ENCODE measurements around the gene GREB1. TPM values are rescaled to one million over a fixed set of nuclear protein-coding genes. Genes with fewer than 3 reads are reported as not detected.

GREB1 gene
- total RNA-seq, 2 experiments from 2014 or later: 0.91 to 1.4 TPM

DNA sequence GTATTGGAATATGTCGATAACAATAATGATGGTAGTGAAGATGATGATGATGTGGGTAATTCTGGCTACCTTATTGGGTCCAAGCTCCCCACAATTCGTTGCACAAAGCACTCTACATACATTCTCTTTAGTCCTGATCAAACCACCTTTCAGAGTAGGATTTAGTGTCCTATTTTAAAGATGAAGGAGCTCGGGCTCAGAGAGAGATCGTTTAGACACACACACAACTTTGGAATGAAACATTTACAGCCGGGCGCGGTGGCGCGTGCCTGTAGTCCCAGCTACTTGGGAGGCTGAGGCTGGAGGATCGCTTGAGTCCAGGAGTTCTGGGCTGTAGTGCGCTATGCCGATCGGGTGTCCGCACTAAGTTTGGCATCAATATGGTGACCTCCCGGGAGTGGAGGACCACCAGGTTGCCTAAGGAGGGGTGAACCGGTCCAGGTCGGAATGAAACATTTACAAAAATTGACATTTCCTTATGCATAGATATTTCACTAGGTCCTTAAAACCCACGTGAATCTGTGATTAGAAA lies 50.7 kb downstream of the GREB1 start:
- Mint-ChIP-seq H3K36me3 (no peaks in the 10 kb centered on the region), H3K4me1 (peaks cover 7% of the 10 kb centered on the region), H3K9me3 (ENCODE audit: low read depth) (no peaks in the 10 kb centered on the region), H3K27me3 (peaks cover 6% of the 10 kb centered on the region), H3K4me3 (no peak overlapping the region), H3K27ac (no peak overlapping the region)
- ATAC-seq: no peak
- CTCF ChIA-PET: interaction anchor here (0.9 to 10.4 kb wide), 25 partner anchors 9 to 752 kb away, joined by 3 to 186 read pairs (median 5); partner anchors contain the start of genes E2F6, GREB1 and ROCK2
- no peak for DNase-seq

DNA sequence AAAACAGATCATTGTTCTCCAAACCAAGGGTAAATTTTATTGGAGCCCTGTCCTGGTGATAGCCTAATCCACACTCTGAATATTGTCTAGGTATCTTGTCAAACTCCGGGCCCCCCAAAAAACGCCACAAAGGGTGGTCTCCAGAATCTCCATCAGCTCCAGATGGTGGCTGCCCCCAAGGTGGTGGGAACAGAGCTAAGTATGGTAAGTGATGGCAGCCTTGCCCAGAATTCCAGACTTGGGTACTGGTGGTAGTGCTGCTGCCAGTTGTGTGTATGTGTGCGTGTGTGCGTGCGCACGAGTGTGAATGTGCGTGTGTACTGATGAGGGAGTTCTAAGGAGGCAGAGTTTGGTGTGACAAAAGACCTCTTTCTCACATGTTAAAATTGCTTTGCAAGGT lies 51.2 kb downstream of the GREB1 start:
- Mint-ChIP-seq H3K27ac (no peak overlapping the region), H3K9me3 (ENCODE audit: low read depth) (no peaks in the 10 kb centered on the region), H3K27me3 (peaks cover 6% of the 10 kb centered on the region), H3K4me1 (peaks cover 7% of the 10 kb centered on the region), H3K36me3 (no peaks in the 10 kb centered on the region), H3K4me3 (no peak overlapping the region)
- ATAC-seq (no peak), DNase-seq (no peak)
- CTCF ChIA-PET: interaction anchor here (0.9 to 10.4 kb wide), 16 partner anchors 8 to 753 kb away, joined by 3 to 186 read pairs (median 6); partner anchors contain the start of gene E2F6

DNA sequence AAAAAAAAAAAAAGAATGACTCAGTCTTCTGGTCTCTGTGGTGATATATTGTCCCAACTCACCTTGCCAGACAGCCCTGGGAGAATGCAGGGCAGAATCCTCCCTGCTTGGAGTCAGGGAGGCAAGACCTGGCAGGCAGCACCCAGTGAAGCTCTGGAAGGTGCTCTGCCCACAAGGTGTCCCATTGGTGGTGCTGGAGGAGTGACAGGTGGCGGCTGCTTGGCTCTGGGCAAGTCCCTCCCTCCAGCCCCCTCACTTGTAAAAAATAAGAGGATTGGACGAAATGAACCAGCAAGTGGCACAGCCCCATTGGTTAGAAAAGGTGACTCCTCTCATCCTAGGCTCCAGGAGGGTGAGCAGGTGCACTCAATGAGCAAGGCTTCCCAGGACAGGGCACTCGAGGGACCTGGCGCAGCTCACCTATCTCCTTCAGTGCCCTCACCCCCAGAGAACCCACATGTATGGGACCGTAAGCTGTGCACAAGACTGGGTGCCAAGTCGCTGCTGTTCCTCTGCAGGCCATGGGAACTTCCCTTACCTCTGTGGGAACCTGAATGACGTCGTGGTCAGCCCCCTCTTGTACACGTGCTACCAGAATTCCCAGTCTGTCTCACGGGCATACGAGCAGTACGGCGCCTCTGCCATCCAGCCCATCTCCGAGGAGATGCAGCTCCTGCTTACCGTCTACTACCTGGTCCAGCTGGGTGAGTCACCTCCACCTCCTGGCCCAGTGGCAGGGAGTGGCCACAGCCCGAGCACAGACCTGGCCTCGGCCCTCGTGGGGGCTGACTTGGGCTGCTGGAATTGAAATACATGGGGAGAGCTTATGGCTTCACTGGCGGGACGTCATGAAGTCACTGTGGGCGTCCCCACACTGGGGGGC lies 54.6 kb downstream of the GREB1 start:
- CTCF ChIA-PET: interaction anchor here (7.1 to 10.4 kb wide), 2 partner anchors 107 to 456 kb away, joined by 118 to 186 read pairs; a partner anchor contains a TSS

DNA sequence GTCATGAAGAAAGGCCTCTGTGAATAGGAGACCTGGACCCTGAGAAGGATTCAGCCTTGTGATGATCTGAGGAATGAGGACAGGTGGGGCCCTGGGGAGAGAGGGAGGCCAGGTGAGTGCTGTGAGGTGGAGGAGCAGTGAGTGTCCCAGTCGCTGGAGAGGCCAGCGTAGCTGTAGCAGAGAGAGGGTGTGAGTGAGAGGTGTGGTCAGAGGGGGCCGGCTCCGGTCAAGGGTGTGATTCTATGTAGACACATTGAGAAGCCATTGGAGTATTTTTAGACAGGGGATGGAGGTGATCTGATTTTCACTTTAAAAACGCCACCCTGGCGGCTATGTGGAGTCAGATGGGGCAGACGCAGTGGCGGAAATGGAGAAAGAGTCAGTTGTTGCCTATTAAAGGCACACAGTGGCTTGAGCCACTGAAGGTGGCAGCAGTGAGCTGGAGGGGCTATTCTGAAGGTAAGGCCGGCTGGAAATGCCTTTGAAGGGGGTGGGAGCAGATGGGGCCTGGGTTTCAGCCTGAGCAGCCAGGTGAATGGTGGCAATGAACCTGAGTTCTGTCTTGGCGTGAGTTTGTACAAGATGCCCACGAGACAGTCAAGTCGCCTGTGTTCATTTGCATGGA lies 55.6 kb downstream of the GREB1 start:
- DNase-seq: no peak
- ATAC-seq: no peak
- H3K27ac Mint-ChIP-seq: no peak overlapping the region
- CTCF ChIA-PET: no interaction called here
- H3K4me3 Mint-ChIP-seq: no peak overlapping the region
- no peaks in the 10 kb centered on the region for H3K9me3 Mint-ChIP-seq (ENCODE audit: low read depth)
- H3K4me1 Mint-ChIP-seq: no peaks in the 10 kb centered on the region
- peaks cover 3% of the 10 kb centered on the region for H3K27me3 Mint-ChIP-seq
- H3K36me3 Mint-ChIP-seq: no peaks in the 10 kb centered on the region

More for the DNA sequence above, 54.6 kb downstream of the GREB1 start:
- Mint-ChIP-seq H3K27ac (no peak overlapping the region), H3K9me3 (ENCODE audit: low read depth) (no peaks in the 10 kb centered on the region), H3K36me3 (no peaks in the 10 kb centered on the region), H3K4me1 (peaks cover 7% of the 10 kb centered on the region), H3K27me3 (peaks cover 6% of the 10 kb centered on the region), H3K4me3 (no peak overlapping the region)
- no peak for ATAC-seq
- DNase-seq: no peak

DNA sequence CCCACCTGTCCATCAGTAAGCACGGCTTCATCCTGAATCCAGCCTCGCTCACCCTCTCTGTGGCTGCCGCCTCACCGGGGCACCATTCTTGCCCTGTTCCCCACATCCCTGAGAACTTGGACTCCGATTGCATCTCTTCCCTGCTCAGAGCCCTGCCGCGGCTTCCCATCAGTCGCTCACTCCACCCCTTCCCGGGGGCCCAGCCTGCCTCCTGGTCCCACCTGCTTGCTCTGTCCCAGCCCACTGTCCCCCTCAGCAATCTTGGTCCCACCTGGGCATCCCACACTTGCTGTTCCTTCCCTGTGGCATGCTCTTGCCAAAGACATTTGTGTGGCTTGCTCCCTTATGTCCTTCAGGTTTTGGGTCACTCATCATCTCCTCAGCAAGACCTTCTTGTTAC lies 56.3 kb downstream of the GREB1 start:
- H3K27me3 Mint-ChIP-seq: no peaks in the 10 kb centered on the region
- H3K4me1 Mint-ChIP-seq: no peaks in the 10 kb centered on the region
- no peaks in the 10 kb centered on the region for H3K36me3 Mint-ChIP-seq
- no peaks in the 10 kb centered on the region for H3K9me3 Mint-ChIP-seq (ENCODE audit: low read depth)
- CTCF ChIA-PET: no interaction called here
- DNase-seq (no peak), ATAC-seq (no peak)
- H3K4me3 Mint-ChIP-seq: no peak overlapping the region
- no peak overlapping the region for H3K27ac Mint-ChIP-seq

DNA sequence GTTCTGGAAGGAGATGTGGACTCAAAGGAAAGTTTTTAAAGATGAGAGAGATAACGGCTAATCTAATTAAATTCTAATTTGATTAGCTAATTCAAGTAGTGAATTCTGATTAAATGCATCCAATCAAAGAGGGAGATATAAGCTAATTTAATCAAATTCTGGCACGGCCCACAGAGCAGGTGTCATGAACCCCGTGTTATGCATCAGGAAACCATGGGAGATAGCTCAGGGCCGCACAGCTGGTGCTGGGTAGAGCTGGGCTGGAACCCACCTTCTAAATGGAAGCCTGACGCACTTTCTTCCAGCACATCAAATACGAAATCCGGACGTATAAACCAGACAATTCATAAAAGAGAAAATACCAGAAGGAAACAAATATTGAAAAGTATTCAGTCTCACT lies 57.2 kb downstream of the GREB1 start:
- CTCF ChIA-PET: interaction anchor here (0.8 to 1.5 kb wide), 2 partner anchors 9 to 32 kb away, joined by 3 to 8 read pairs; no protein-coding TSS in a partner anchor

DNA sequence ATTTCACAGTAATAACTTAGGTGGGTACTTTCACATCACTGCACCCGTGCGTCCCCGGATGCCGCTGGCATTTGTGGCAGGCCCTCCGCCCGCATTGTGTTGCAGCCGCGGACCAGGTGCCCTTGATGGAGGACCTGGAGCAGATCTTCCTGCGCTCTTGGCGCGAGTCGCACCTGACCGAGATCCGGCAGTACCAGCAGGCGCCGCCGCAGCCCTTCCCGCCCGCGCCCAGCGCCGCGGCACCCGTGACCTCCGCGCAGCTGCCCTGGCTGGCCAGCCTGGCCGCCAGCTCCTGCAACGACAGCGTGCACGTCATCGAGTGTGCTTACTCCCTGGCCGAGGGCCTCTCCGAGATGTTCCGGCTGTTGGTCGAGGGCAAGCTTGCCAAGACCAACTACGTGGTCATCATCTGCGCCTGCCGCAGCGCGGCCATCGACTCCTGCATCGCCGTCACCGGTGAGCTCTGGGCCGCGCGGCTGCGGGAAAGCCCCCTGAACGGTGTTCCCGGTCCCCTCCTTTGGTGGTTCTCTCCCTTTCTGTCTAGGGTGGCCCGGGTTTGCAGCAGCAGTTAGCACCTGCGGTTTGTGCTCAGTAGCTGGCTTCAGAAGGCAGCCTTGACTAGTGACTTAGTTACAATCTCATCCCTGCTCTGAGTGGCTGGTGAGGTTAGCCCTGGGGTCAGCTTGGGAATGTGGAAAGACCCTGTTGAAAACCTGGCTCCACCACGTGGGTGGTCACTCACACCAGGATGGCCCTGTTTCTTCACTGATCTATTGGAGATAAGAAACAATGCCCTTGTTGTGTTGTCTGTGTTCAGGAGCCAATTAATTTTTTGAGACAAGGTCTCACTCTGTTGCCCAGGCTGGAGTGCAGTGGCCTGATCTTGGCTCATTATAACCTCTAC lies 59.1 kb downstream of the GREB1 start:
- CTCF ChIA-PET: interaction anchor here (1.0 to 1.8 kb wide), 2 partner anchors 8 to 10 kb away, joined by 5 to 8 read pairs; no protein-coding TSS in a partner anchor
- Mint-ChIP-seq H3K9me3 (ENCODE audit: low read depth) (no peaks in the 10 kb centered on the region), H3K36me3 (no peaks in the 10 kb centered on the region), H3K4me3 (no peak overlapping the region), H3K27me3 (peaks cover 2% of the 10 kb centered on the region), H3K4me1 (no peaks in the 10 kb centered on the region), H3K27ac (no peak overlapping the region)
- ATAC-seq (no peak), DNase-seq (no peak)

More for the DNA sequence above, 57.2 kb downstream of the GREB1 start:
- Mint-ChIP-seq H3K4me3 (no peak overlapping the region), H3K36me3 (no peaks in the 10 kb centered on the region), H3K27ac (no peak overlapping the region), H3K9me3 (ENCODE audit: low read depth) (no peaks in the 10 kb centered on the region), H3K4me1 (no peaks in the 10 kb centered on the region), H3K27me3 (no peaks in the 10 kb centered on the region)
- DNase-seq (no peak), ATAC-seq (no peak)

DNA sequence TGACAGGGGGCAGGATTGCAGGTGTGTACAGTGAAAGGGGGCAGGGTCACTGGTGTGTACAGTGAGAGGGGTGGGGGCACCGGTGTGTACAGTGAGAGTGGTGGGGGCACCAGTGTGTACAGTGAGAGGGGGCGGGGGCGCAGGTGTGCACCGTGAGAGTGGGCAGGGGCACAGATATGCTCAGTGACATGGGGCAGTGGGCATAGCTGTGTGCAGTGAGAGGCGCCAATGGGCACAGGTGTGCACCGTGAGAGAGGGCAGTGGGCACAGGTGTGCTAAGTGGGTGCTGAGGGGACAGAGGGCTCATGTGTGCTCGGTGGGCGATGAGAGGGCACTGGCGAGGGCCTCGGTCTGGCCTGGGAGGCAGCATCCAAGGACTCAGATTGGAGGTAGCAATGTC lies 63.0 kb downstream of the GREB1 start:
- H3K36me3 Mint-ChIP-seq: no peaks in the 10 kb centered on the region
- no peak for DNase-seq
- ATAC-seq: no peak
- H3K9me3 Mint-ChIP-seq (ENCODE audit: low read depth): no peaks in the 10 kb centered on the region
- no peak overlapping the region for H3K27ac Mint-ChIP-seq
- H3K4me1 Mint-ChIP-seq: no peaks in the 10 kb centered on the region
- peaks cover 2% of the 10 kb centered on the region for H3K27me3 Mint-ChIP-seq
- CTCF ChIA-PET: no interaction called here
- no peak overlapping the region for H3K4me3 Mint-ChIP-seq

DNA sequence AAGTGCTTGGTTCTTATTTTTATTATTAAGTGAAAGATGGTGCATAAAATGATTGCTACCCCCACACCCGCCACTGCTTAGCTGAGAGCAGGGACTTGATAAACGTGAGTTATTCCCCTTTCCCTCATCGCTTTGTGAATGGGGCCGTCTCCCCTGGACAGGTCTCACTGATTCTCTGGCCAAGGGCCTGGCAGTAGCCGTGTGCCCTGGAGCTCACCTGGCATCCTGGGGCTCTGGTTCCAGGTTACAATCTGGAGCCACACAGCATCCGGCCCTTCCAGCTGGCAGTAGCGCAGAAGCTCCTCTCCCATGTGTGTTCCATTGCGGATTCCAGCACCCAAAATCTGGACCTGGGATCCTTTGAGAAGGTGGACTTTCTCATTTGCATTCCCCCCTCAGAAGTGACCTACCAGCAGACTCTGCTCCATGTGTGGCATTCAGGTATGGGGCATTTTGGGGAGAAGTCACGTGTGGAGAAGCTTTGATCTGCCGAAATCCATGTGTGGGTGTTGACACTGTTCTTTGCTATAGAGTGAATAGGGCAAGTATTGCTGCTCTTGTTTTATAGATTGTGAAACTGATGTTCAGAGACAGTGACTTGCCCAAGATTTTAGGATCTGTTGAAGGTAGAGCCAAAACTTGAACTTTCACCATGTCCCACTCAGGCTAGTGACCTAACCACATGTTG lies 63.8 kb downstream of the GREB1 start:
- DNase-seq (no peak), ATAC-seq (no peak)
- H3K4me3 Mint-ChIP-seq: no peak overlapping the region
- H3K27me3 Mint-ChIP-seq: peaks cover 2% of the 10 kb centered on the region
- no peaks in the 10 kb centered on the region for H3K9me3 Mint-ChIP-seq (ENCODE audit: low read depth)
- H3K36me3 Mint-ChIP-seq: no peaks in the 10 kb centered on the region
- no peak overlapping the region for H3K27ac Mint-ChIP-seq
- CTCF ChIA-PET: interaction anchor here (1.2 kb wide), 1 partner anchor 15 kb away, joined by 3 read pairs; no protein-coding TSS in a partner anchor
- H3K4me1 Mint-ChIP-seq: no peaks in the 10 kb centered on the region

DNA sequence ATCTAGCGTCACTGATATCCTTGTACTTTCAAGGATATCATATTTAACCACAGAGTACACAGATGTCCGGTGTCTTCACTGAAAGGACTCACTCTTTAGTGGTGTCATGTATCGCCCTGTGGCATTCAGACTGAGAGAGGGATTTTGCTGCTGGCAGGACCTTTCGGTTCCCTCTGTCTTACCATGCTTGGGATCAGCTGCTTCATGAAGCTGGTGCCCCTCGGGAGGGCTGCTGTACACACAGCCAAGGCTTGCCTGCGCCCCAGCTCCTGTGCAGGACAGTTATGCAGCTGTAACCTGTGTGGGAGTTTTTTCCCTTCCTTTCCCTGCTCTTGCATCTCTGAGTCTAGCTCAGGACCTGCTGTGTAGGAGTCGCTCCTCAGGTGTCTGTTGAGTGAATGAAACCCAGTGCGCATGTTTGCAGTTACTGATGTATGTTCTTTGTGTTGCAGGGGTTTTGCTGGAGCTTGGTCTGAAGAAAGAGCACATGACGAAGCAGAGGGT lies 64.4 kb downstream of the GREB1 start:
- ATAC-seq (no peak), DNase-seq (no peak)
- Mint-ChIP-seq H3K27ac (no peak overlapping the region), H3K4me3 (no peak overlapping the region), H3K36me3 (no peaks in the 10 kb centered on the region), H3K27me3 (peaks cover 2% of the 10 kb centered on the region), H3K9me3 (ENCODE audit: low read depth) (no peaks in the 10 kb centered on the region), H3K4me1 (no peaks in the 10 kb centered on the region)
- CTCF ChIA-PET: interaction anchor here (1.2 kb wide), 1 partner anchor 16 kb away, joined by 3 read pairs; no protein-coding TSS in a partner anchor

DNA sequence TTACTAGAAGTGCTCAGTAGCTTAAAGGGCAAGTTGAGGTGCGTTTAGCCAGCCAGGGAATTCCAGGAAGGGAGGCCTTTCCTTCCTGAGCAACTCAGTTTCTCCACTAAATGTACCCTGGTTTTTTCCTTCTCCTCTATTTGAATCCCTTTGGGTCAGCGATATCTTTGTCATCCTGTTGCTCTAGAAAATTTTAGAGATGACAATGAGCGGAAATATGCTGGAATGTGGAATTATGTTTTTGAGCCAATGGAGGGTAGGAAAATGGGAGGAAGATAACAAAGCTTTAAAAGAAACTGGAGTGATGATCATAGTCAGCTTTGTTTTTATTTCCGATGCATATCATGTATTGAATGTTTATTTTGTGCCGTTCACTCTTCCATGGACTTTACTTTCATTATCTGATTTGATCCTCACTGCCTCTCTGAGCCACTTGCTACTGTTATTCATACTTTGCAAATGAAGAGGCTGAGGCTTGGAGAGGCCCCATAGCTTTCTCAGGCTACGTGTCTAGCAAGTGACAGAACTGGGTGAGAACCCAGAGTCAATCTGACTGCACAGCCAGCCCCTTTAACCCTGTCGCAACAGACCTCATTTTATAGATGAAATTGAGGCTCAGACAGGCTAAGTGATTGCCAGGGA lies 68.8 kb downstream of the GREB1 start:
- Mint-ChIP-seq H3K36me3 (no peaks in the 10 kb centered on the region), H3K27ac (no peak overlapping the region), H3K27me3 (peaks cover under 1% of the 10 kb centered on the region), H3K4me1 (no peaks in the 10 kb centered on the region), H3K9me3 (ENCODE audit: low read depth) (no peaks in the 10 kb centered on the region), H3K4me3 (no peak overlapping the region)
- no peak for ATAC-seq
- CTCF ChIA-PET: interaction anchor here (1.5 kb wide), 1 partner anchor 18 kb away, joined by 5 read pairs; no protein-coding TSS in a partner anchor
- DNase-seq: no peak
